Nephron progenitor cell (in vitro differentiated cells): ENCODE results near the gene ROBO2.

Source experiments
- DNase-seq: peaks from one replicate; pipeline ENCODE4 v3.0.0; 2021
- H3K27ac Mint-ChIP-seq: 2 replicates; pipeline ENCODE4 v1.8.0; 2021; ENCODE audit warnings: mild to moderate bottlenecking, moderate library complexity, mixed read lengths
- H3K27me3 Mint-ChIP-seq: 2 replicates; pipeline ENCODE4 v1.8.0; 2021; ENCODE audit warnings: mild to moderate bottlenecking, low read depth, mixed read lengths; ENCODE audit not compliant: poor library complexity
- H3K36me3 Mint-ChIP-seq: 2 replicates; pipeline ENCODE4 v1.8.0; 2021; ENCODE audit warnings: low read depth, mixed read lengths
- H3K4me1 Mint-ChIP-seq: 2 replicates; pipeline ENCODE4 v1.8.0; 2021; ENCODE audit warnings: mixed read lengths
- H3K4me3 Mint-ChIP-seq: 2 replicates; pipeline ENCODE4 v1.8.0; 2021; ENCODE audit warnings: mild to moderate bottlenecking, moderate library complexity, mixed read lengths
- H3K9me3 Mint-ChIP-seq: 2 replicates; pipeline ENCODE4 v1.8.0; 2021; ENCODE audit warnings: mild to moderate bottlenecking, moderate library complexity, mixed read lengths
- CTCF ChIP-seq: fragments of 200-600 bp; sonication (generic); IDR thresholded peaks from 2 replicates; pipeline ENCODE4 v1.5.0; 2021; ENCODE audit warnings: antibody characterized with exemption

The ROBO2 gene

GRCh38 chr3:77093101-77093500 lies 53.2 kb downstream of the ROBO2 start:
- H3K27ac Mint-ChIP-seq = peak overlapping the region; percentile 74
- H3K36me3 Mint-ChIP-seq = peaks cover 10% of the 10 kb centered on the region
- peaks cover 21% of the 10 kb centered on the region for H3K4me1 Mint-ChIP-seq
- TF ChIP-seq CTCF = no peak
- peak overlapping the region; percentile 69 for H3K4me3 Mint-ChIP-seq
- peaks cover 5% of the 10 kb centered on the region for H3K9me3 Mint-ChIP-seq
- no peaks in the 10 kb centered on the region for H3K27me3 Mint-ChIP-seq
- no peak for DNase-seq

GRCh38 chr3:77096145-77096544 lies 56.2 kb downstream of the ROBO2 start:
- Mint-ChIP-seq H3K4me3 (no peak overlapping the region), H3K36me3 (peaks cover 18% of the 10 kb centered on the region), H3K27me3 (no peaks in the 10 kb centered on the region), H3K9me3 (peaks cover 5% of the 10 kb centered on the region), H3K27ac (no peak overlapping the region), H3K4me1 (peaks cover 16% of the 10 kb centered on the region)
- no peak for TF ChIP-seq CTCF
- DNase-seq = no peak

GRCh38 chr3:77096966-77097890 lies 57.3 kb downstream of the ROBO2 start:
- Mint-ChIP-seq H3K27ac (no peak overlapping the region), H3K4me3 (no peak overlapping the region), H3K9me3 (peaks cover 5% of the 10 kb centered on the region), H3K4me1 (peaks cover 22% of the 10 kb centered on the region), H3K27me3 (no peaks in the 10 kb centered on the region), H3K36me3 (peaks cover 18% of the 10 kb centered on the region)
- no peak for TF ChIP-seq CTCF
- DNase-seq = no peak

DNA sequence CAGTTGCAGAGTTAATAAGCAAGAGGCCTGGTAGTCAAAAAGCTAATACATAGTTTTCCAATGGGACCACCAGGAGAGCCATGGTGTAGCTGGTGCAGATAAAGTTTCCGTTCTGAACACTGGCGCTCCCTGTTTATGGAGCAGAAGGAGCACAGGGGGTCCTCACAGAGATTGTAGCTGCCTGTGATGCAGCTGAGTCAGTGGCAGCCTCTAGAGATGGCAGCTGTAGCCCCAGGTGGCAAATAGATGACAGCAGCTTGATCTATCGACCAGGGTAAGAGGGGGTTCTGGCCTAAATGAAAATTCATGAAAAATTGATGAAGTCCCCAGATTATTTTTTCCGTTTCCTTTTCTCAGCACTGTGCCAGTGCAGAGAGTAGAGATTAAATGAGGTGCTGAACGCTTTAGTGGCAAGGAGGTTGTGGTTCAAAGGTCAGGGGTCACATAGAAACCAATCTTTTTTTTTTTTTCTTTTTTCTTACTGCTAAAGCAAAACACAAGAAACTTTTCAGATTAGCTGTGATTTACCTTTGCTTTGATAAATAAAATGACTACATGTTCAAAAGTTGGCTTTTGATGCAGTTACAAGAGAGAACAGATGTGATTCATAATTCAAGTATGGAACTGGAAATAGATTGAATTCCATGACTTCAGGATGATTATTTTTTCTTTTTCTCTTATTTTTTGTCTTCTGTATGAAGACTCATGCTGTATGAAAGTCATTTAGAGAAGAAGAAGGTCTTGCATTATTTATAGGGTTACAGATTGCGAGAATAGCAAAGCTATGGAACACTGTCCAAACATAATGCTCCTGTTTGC lies 63.3 kb downstream of the ROBO2 start:
- TF ChIP-seq CTCF = no peak
- Mint-ChIP-seq H3K4me1 (peaks cover 24% of the 10 kb centered on the region), H3K9me3 (no peaks in the 10 kb centered on the region), H3K27me3 (no peaks in the 10 kb centered on the region), H3K36me3 (peaks cover 8% of the 10 kb centered on the region), H3K27ac (peak overlapping the region; percentile 12), H3K4me3 (no peak overlapping the region)
- DNase-seq = no peak

- H3K4me3 Mint-ChIP-seq = no peak overlapping the region
- H3K9me3 Mint-ChIP-seq = no peaks in the 10 kb centered on the region
- H3K27me3 Mint-ChIP-seq = no peaks in the 10 kb centered on the region
- no peaks in the 10 kb centered on the region for H3K4me1 Mint-ChIP-seq
- TF ChIP-seq CTCF = no peak
- no peak overlapping the region for H3K27ac Mint-ChIP-seq
- H3K36me3 Mint-ChIP-seq = no peaks in the 10 kb centered on the region
- DNase-seq = no peak
These were observed 82.8 kb downstream of the ROBO2 start for GRCh38 chr3:77122652-77123051.
